Activated CD8-positive, alpha-beta memory T cell treated with anti-CD3 and anti-CD28 coated beads, Interleukin-2, amount 50 U/mL, for 4 hours (primary cell): ENCODE data around the gene TGFB3.
"Not testable (repeated sequence)": the region's sequence is repeated elsewhere in the genome, so short reads cannot be mapped to it uniquely, and the experiment has no call there.

Source experiments
- DNase-seq: peaks from one replicate; pipeline ENCODE4 v3.0.0-alpha.2; 2020

Gene TGFB3

GRCh38 chr14:75946785-75947184 is 35.0 kb downstream of the TGFB3 start:
- no peak for DNase-seq

- no peak for DNase-seq
Observed at GRCh38 chr14:75944607-75945241, 37.1 kb downstream of the TGFB3 start.

- no peak for DNase-seq
Observed at GRCh38 chr14:75941030-75941429, 40.8 kb downstream of the TGFB3 start.

- no peak for DNase-seq
Observed at GRCh38 chr14:75939200-75939599, 42.6 kb downstream of the TGFB3 start.

- DNase-seq: no peak
Observed at GRCh38 chr14:75934998-75935628, 46.7 kb downstream of the TGFB3 start.

DNA sequence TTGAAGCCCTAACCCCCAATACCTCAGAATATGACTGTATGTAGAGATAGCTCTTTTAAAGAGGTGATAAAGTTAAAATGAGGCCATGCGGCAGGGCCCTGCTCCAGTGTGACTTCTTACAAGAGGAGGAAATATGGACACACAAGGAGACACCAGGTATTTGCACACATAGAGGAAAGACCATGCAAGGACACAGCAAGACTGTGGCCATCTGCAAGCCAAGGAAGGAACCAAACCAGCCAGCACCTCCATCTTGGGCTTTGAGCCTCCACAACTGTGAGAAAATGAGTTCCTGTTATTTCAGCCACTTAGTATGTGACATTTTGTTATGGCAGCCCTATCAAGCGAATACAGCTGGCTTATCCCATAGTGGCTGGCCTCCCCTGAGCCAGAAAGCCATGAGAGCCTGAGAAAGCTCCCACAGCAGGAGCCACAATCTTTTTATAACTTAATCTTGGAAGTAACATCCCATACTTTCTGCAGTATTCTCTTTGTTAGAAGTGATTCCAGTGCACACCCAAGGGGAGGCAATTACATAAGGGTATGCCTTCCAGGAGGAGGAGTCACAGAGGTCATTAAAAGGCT is 48.0 kb downstream of the TGFB3 start:
- no peak for DNase-seq

DNA sequence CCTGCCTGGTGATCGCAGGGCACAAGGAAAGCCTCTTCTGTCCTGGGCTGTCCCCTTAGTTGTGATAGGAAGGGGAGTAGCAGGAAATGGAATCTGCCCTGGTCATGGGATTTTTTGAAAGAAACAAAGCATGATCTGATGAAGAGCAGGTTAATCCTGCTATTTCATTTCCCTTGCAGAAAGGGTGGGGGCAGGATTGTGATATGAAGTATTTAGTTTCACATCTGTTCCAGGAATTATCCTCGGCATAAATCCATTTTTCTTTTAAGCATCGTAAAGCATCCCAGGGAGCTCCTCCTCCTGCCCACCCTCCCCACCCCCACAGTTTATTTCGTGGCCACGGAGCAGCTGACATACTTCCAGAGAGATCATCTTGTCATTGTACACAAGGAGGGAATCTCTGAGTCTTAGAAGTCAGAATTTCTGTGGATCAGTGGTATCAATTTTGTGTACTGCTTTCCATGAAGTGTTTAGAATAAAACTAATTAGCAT is 53.1 kb downstream of the TGFB3 start:
- DNase-seq: no peak

DNA sequence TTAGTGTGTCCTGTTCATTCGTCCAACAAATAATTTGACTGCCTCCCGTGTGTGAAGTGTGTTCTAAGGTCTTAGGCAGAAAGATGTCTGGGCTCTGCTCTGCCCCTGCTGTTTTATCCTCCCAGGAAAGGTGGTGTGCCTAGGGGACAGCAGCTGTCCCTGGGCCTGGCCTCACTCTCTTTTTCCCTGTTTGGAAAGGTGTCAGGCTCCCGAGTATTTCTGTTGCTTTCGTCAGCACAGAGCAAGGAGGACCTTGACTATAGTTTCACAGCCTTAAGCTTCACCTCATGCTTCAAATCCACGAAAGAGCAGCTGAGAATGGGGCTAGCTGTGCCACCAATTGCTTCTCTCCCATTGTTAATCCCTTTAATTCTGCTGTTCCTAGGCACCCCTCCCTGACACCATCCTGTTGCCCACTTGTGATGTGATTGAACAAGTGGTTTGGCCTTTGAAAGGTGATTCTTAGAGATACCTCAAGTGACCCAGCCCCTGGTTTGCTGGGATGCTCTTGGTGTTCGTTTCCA is 54.2 kb downstream of the TGFB3 start:
- no peak for DNase-seq

GRCh38 chr14:75926431-75927115 is 55.2 kb downstream of the TGFB3 start:
- DNase-seq: no peak

DNA sequence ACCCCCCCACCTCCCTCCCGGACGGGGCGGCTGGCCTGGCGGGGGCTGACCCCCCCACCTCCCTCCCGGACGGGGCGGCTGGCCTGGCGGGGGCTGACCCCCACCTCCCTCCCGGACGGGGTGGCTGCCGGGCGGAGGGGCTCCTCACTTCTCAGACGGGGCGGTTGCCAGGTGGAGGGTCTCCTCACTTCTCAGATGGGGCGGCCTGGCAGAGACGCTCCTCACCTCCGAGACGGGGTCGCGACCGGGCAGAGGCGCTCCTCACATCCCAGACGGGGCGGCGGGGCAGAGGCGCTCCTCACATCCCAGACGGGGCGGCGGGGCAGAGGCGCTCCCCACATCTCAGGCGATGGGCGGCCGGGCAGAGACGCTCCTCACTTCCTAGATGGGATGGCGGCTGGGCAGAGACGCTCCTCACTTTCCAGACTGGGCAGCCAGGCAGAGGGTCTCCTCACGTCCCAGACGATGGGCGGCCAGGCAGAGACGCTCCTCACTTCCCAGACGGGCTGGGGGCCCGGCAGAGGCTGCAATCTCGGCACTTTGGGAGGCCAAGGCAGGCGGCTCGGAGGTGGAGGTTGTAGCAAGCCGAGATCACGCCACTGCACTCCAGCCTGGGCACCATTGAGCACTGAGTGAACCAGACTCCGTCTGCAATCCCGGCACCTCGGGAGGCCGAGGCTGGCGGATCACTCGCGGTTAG is 56.5 kb downstream of the TGFB3 start:
- not testable (repeated sequence) for DNase-seq

DNA sequence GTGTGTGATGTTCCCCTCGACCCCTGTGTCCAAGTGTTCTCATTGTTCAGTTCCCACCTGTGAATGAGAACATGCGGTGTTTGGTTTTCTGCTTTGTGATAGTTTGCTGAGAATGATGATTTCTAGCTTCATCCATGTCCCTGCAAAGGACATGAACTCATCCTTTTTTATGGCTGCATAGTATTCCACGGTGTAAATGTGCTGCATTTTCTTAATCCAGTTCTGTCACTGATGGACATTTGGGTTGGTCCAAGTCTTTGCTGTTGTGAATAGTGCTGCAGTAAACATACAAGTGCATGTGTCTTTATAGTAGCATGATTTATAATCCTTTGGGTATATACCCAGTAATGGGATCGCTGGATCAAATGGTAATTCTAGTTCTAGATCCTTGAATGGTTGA is 61.4 kb downstream of the TGFB3 start:
- DNase-seq: not testable (repeated sequence)

GRCh38 chr14:75917946-75918335 is 63.9 kb downstream of the TGFB3 start:
- DNase-seq: no peak

DNA sequence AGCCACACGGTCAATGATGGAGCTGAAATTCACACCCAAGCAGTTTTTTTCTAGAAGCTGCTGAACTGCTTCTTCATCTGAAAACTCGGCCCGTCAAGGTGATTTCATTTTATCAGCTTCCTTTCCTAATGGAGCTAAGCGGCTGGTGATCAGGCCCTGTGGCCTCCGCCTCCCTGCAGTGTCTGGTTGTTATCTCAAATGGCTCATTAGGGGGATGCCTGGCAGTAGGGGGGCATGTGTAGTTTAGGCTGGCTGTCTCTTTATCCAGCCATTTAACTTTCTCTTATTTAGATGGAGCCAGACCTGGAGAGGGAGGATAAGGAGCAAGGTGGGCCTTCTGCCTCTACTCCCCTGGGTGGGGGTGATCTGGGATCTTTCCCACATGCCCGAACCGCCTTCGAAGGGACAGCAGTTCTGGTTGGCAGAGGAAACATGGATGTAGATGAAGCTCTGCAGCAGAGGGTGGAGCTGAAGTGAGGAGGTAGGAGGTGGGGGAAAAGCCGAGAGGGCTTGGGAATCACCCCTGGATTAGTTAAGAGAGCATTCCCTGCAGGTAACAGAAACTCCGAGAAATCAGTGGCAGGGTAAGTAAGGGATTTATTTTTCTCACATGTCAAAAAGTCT is 64.4 kb downstream of the TGFB3 start:
- DNase-seq: no peak

DNA sequence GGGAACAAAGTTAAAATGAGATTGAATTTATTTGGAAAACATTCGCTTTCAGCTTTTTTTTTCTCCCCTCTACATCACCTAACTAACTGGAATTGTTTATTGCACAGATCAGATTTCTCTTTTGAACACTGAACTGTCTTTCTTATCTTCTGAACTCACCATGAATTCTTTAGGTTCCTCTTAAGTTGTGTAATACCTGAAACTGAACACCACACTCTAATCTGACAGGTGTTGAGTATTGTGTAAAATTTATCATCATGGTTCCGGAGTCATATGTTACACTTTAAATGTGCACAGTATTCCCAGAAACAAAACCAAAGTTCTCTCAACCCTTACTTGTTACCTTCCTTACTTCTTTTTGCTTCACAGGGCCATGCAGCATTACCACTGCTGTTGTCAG is 66.8 kb downstream of the TGFB3 start:
- no peak for DNase-seq

DNA sequence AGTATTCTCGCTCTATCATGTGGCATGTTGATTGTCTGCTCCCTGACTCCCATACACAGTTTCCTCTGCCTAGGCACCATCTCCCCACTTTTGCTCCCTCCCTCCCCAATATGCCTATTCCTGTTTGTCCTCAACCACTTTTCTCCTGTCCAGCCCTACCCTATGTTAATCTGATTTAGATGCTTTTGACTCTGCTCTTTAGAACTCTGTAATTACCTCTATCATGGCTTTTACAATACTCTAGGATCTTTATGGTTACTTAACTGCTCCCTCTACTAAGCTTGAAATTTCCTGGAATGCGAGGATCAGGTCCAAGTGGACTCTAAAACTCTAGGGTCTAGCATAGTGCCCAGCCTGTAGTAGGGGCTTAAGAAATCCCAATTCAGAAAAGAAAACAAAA is 68.6 kb downstream of the TGFB3 start:
- DNase-seq: no peak

DNA sequence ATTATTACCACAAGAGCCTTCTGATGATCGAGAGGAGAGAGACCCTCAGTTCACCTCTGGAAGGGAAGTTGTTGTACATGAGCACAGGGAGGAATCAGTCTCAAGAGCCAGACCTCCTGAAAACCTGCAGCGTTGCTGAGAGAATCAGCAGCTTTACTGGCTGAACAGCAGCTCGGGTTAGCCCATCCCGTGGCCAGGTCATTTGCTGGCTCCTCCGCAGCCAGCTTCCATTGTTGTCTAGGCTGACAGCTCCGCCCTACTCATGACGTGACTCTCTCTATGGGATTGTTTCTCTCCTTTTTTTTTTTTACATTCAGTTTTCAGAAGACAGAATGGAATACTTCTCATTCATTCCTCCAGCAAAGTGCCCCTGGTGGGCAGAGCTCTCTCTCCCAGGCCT is 69.9 kb downstream of the TGFB3 start:
- no peak for DNase-seq

DNA sequence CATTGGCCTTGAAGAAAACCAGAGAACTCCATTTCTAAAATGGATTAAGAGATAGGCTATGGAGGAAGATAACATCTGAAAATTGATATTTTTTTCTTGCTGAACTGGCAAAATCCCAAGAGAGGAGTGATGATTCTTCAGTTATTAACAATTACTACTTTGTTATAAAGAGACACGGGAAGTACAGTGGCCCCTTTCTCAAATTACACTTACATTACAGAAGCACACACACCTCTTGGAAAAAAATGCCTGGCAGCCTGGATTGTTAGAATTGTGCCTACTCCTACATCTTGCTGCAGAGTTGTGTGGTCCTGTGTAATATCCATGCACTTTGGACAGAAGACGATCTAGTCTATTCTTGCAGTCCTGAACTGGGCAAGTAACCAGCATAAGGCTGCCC is 71.7 kb downstream of the TGFB3 start:
- DNase-seq: no peak

GRCh38 chr14:75909630-75910029 is 72.2 kb downstream of the TGFB3 start:
- no peak for DNase-seq
